Measurements from ENCODE around the gene MBIP. TPM values are rescaled to one million over a fixed set of nuclear protein-coding genes. Genes with fewer than 3 reads are reported as not detected.
A peak's percentile ranks its signal among the peaks of the same experiment; 100 is the strongest.

MBIP gene
- total RNA-seq, 1 experiment from 2014 or later: 4.2 TPM

- no peak for DNase-seq
- no peaks in the 10 kb centered on the region for H3K36me3 ChIP-seq
- H3K27me3 ChIP-seq: peaks cover 2% of the 10 kb centered on the region
- H3K4me3 ChIP-seq: no peak overlapping the region
- H3K9me3 ChIP-seq: no peaks in the 10 kb centered on the region
These were observed 35.4 kb downstream of the MBIP start for GRCh38 chr14:36284971-36285595.

GRCh38 chr14:36281309-36281708 is 39.1 kb downstream of the MBIP start:
- H3K4me3 ChIP-seq: no peak overlapping the region
- no peak for DNase-seq
- H3K36me3 ChIP-seq: no peaks in the 10 kb centered on the region

GRCh38 chr14:36279306-36280190 is 40.9 kb downstream of the MBIP start:
- H3K27me3 ChIP-seq: peaks cover 18% of the 10 kb centered on the region

More at GRCh38 chr14:36281309-36281708, 39.1 kb downstream of the MBIP start:
- Histone ChIP-seq H3K27me3 (peaks cover 18% of the 10 kb centered on the region), H3K9me3 (no peaks in the 10 kb centered on the region)

GRCh38 chr14:36275741-36276140 is 44.7 kb downstream of the MBIP start:
- Histone ChIP-seq H3K36me3 (no peaks in the 10 kb centered on the region), H3K27me3 (peaks cover 24% of the 10 kb centered on the region), H3K9me3 (no peaks in the 10 kb centered on the region), H3K4me3 (no peak overlapping the region)
- DNase-seq: no peak

More at GRCh38 chr14:36279306-36280190, 40.9 kb downstream of the MBIP start:
- no peak overlapping the region for H3K4me3 ChIP-seq
- no peaks in the 10 kb centered on the region for H3K36me3 ChIP-seq
- no peak for DNase-seq
- H3K9me3 ChIP-seq: no peaks in the 10 kb centered on the region

GRCh38 chr14:36271939-36272907 is 48.2 kb downstream of the MBIP start:
- no peaks in the 10 kb centered on the region for H3K36me3 ChIP-seq
- peak; percentile 4 for DNase-seq
- H3K27me3 ChIP-seq: peaks cover 7% of the 10 kb centered on the region
- H3K4me3 ChIP-seq: peak overlapping the region; percentile 34
- H3K9me3 ChIP-seq: no peaks in the 10 kb centered on the region

- H3K4me3 ChIP-seq: no peak overlapping the region
- peaks cover 7% of the 10 kb centered on the region for H3K27me3 ChIP-seq
- H3K36me3 ChIP-seq: no peaks in the 10 kb centered on the region
- DNase-seq: no peak
- no peaks in the 10 kb centered on the region for H3K9me3 ChIP-seq
These were observed 49.2 kb downstream of the MBIP start for GRCh38 chr14:36271222-36271621.

- Histone ChIP-seq H3K27me3 (peaks cover 7% of the 10 kb centered on the region), H3K4me3 (no peak overlapping the region), H3K36me3 (no peaks in the 10 kb centered on the region), H3K9me3 (no peaks in the 10 kb centered on the region)
- DNase-seq: no peak
These were observed 50.2 kb downstream of the MBIP start for GRCh38 chr14:36270191-36270590.

- H3K27me3 ChIP-seq: peaks cover 7% of the 10 kb centered on the region; the same call in 1 of the 2 replicates
These were observed 52.3 kb downstream of the MBIP start for GRCh38 chr14:36268121-36268520.

GRCh38 chr14:36264595-36264994 is 55.8 kb downstream of the MBIP start:
- H3K36me3 ChIP-seq: no peaks in the 10 kb centered on the region
- no peak overlapping the region for H3K4me3 ChIP-seq
- no peak for DNase-seq
- no peaks in the 10 kb centered on the region for H3K9me3 ChIP-seq
- no peaks in the 10 kb centered on the region for H3K27me3 ChIP-seq

More at GRCh38 chr14:36268121-36268520, 52.3 kb downstream of the MBIP start:
- Histone ChIP-seq H3K9me3 (no peaks in the 10 kb centered on the region), H3K4me3 (no peak overlapping the region), H3K36me3 (no peaks in the 10 kb centered on the region)
- no peak for DNase-seq

- Histone ChIP-seq H3K27me3 (no peaks in the 10 kb centered on the region), H3K36me3 (no peaks in the 10 kb centered on the region), H3K9me3 (no peaks in the 10 kb centered on the region), H3K4me3 (no peak overlapping the region)
- no peak for DNase-seq
These were observed 56.3 kb downstream of the MBIP start for GRCh38 chr14:36264107-36264506.

- Histone ChIP-seq H3K9me3 (no peaks in the 10 kb centered on the region), H3K27me3 (no peaks in the 10 kb centered on the region), H3K4me3 (no peak overlapping the region), H3K36me3 (no peaks in the 10 kb centered on the region)
- no peak for DNase-seq
These were observed 59.3 kb downstream of the MBIP start for GRCh38 chr14:36260970-36261640.

- Histone ChIP-seq H3K27me3 (no peaks in the 10 kb centered on the region), H3K9me3 (no peaks in the 10 kb centered on the region), H3K4me3 (no peak overlapping the region), H3K36me3 (no peaks in the 10 kb centered on the region)
- DNase-seq: no peak
These were observed 62.2 kb downstream of the MBIP start for GRCh38 chr14:36258241-36258640.

- Histone ChIP-seq H3K9me3 (no peaks in the 10 kb centered on the region), H3K4me3 (no peak overlapping the region), H3K36me3 (no peaks in the 10 kb centered on the region), H3K27me3 (no peaks in the 10 kb centered on the region)
- DNase-seq: no peak
These were observed 64.2 kb downstream of the MBIP start for GRCh38 chr14:36256126-36256801.

- Histone ChIP-seq H3K36me3 (no peaks in the 10 kb centered on the region), H3K9me3 (no peaks in the 10 kb centered on the region), H3K27me3 (no peaks in the 10 kb centered on the region), H3K4me3 (no peak overlapping the region)
- no peak for DNase-seq
These were observed 66.3 kb downstream of the MBIP start for GRCh38 chr14:36254020-36254624.
